Measurements from ENCODE around the gene C17orf114.

Gene C17orf114

GRCh38 chr17:4790705-4791088 lies 11.4 kb downstream of the C17orf114 start:
- no peak for DNase-seq (ENCODE audit: low read depth, low spot score)
- Histone ChIP-seq H3K27me3 (ENCODE audit: insufficient read depth, insufficient read length) (peaks cover 22% of the 10 kb centered on the region), H3K9ac (ENCODE audit: insufficient read length, low read depth) (peak overlapping the region; percentile 61), H3K9me3 (ENCODE audit: insufficient read depth, low read length) (no peaks in the 10 kb centered on the region), H3K36me3 (ENCODE audit: insufficient read depth, insufficient read length, low read length) (no peaks in the 10 kb centered on the region), H3K4me1 (ENCODE audit: insufficient read depth, insufficient read length) (peaks cover 2% of the 10 kb centered on the region), H3K4me3 (ENCODE audit: insufficient read length, low read depth) (peak overlapping the region; percentile 75)
- TF ChIP-seq SUZ12 (IDR thresholded peaks at IDR 0.05; ENCODE audit: extremely low read depth, insufficient read depth, insufficient read length) = no peak
- TF ChIP-seq YY1 (IDR thresholded peaks at IDR 0.05; ENCODE audit: insufficient read depth, insufficient read length) = no peak
- no peak for TF ChIP-seq ZNF274 (IDR thresholded peaks at IDR 0.05; ENCODE audit: low read depth, low read length)

GRCh38 chr17:4789951-4790704 lies 12.0 kb downstream of the C17orf114 start:
- H3K36me3 ChIP-seq (ENCODE audit: insufficient read depth, insufficient read length, low read length) = no peaks in the 10 kb centered on the region
- no peak for TF ChIP-seq YY1 (IDR thresholded peaks at IDR 0.05; ENCODE audit: insufficient read depth, insufficient read length)
- TF ChIP-seq ZNF274 (IDR thresholded peaks at IDR 0.05; ENCODE audit: low read depth, low read length) = no peak
- TF ChIP-seq SUZ12 (IDR thresholded peaks at IDR 0.05; ENCODE audit: extremely low read depth, insufficient read depth, insufficient read length) = no peak
- peak overlapping the region; percentile 75 for H3K4me3 ChIP-seq (ENCODE audit: insufficient read length, low read depth)
- no peaks in the 10 kb centered on the region for H3K9me3 ChIP-seq (ENCODE audit: insufficient read depth, low read length)
- H3K9ac ChIP-seq (ENCODE audit: insufficient read length, low read depth) = peak overlapping the region; percentile 85
- peak; percentile 43 for DNase-seq (ENCODE audit: low read depth, low spot score)
- peaks cover 6% of the 10 kb centered on the region for H3K4me1 ChIP-seq (ENCODE audit: insufficient read depth, insufficient read length)
- H3K27me3 ChIP-seq (ENCODE audit: insufficient read depth, insufficient read length) = peaks cover 28% of the 10 kb centered on the region

GRCh38 chr17:4789701-4789950 lies 12.5 kb downstream of the C17orf114 start:
- Histone ChIP-seq H3K9ac (ENCODE audit: insufficient read length, low read depth) (peak overlapping the region; percentile 85), H3K27me3 (ENCODE audit: insufficient read depth, insufficient read length) (peaks cover 32% of the 10 kb centered on the region), H3K36me3 (ENCODE audit: insufficient read depth, insufficient read length, low read length) (no peaks in the 10 kb centered on the region), H3K4me1 (ENCODE audit: insufficient read depth, insufficient read length) (peaks cover 6% of the 10 kb centered on the region), H3K4me3 (ENCODE audit: insufficient read length, low read depth) (peak overlapping the region; percentile 75), H3K9me3 (ENCODE audit: insufficient read depth, low read length) (no peaks in the 10 kb centered on the region)
- TF ChIP-seq YY1 (IDR thresholded peaks at IDR 0.05; ENCODE audit: insufficient read depth, insufficient read length) (no peak), SUZ12 (IDR thresholded peaks at IDR 0.05; ENCODE audit: extremely low read depth, insufficient read depth, insufficient read length) (no peak), ZNF274 (IDR thresholded peaks at IDR 0.05; ENCODE audit: low read depth, low read length) (no peak)
- no peak for DNase-seq (ENCODE audit: low read depth, low spot score)

- H3K27me3 ChIP-seq (ENCODE audit: insufficient read depth, insufficient read length) = peaks cover 37% of the 10 kb centered on the region
- no peak for DNase-seq (ENCODE audit: low read depth, low spot score)
- no peak for TF ChIP-seq YY1 (IDR thresholded peaks at IDR 0.05; ENCODE audit: insufficient read depth, insufficient read length)
- TF ChIP-seq SUZ12 (IDR thresholded peaks at IDR 0.05; ENCODE audit: extremely low read depth, insufficient read depth, insufficient read length) = no peak
- TF ChIP-seq ZNF274 (IDR thresholded peaks at IDR 0.05; ENCODE audit: low read depth, low read length) = no peak
These were observed 13.1 kb downstream of the C17orf114 start, which contains the start of gene GLTPD2 for GRCh38 chr17:4788807-4789700. Gene GLTPD2 (plus strand): TSS chr17:4788964. CDS start chr17:4789012, 48 bp downstream.

GRCh38 chr17:4788159-4788806 lies 13.8 kb downstream of the C17orf114 start:
- Histone ChIP-seq H3K9ac (ENCODE audit: insufficient read length, low read depth) (peak overlapping the region; percentile 85), H3K9me3 (ENCODE audit: insufficient read depth, low read length) (no peaks in the 10 kb centered on the region), H3K36me3 (ENCODE audit: insufficient read depth, insufficient read length, low read length) (no peaks in the 10 kb centered on the region), H3K4me1 (ENCODE audit: insufficient read depth, insufficient read length) (peaks cover 6% of the 10 kb centered on the region), H3K4me3 (ENCODE audit: insufficient read length, low read depth) (peak overlapping the region; percentile 75), H3K27me3 (ENCODE audit: insufficient read depth, insufficient read length) (peaks cover 45% of the 10 kb centered on the region)
- no peak for DNase-seq (ENCODE audit: low read depth, low spot score)
- TF ChIP-seq ZNF274 (IDR thresholded peaks at IDR 0.05; ENCODE audit: low read depth, low read length) = no peak
- peak; percentile 3 for TF ChIP-seq SUZ12 (IDR thresholded peaks at IDR 0.05; ENCODE audit: extremely low read depth, insufficient read depth, insufficient read length)
- TF ChIP-seq YY1 (IDR thresholded peaks at IDR 0.05; ENCODE audit: insufficient read depth, insufficient read length) = no peak

More at GRCh38 chr17:4788807-4789700, 13.1 kb downstream of the C17orf114 start, which contains the start of gene GLTPD2:
- peak within 1 kb of the TSS; percentile 85 for H3K9ac ChIP-seq (ENCODE audit: insufficient read length, low read depth)
- no peaks in the 10 kb centered on the region for H3K9me3 ChIP-seq (ENCODE audit: insufficient read depth, low read length)
- no peaks in the 10 kb centered on the region for H3K36me3 ChIP-seq (ENCODE audit: insufficient read depth, insufficient read length, low read length)
- H3K4me1 ChIP-seq (ENCODE audit: insufficient read depth, insufficient read length) = peaks cover 6% of the 10 kb centered on the region
- H3K4me3 ChIP-seq (ENCODE audit: insufficient read length, low read depth) = peak within 1 kb of the TSS; percentile 75

- Histone ChIP-seq H3K4me3 (ENCODE audit: insufficient read length, low read depth) (no peak overlapping the region), H3K36me3 (ENCODE audit: insufficient read depth, insufficient read length, low read length) (no peaks in the 10 kb centered on the region), H3K9ac (ENCODE audit: insufficient read length, low read depth) (no peak overlapping the region), H3K4me1 (ENCODE audit: insufficient read depth, insufficient read length) (peaks cover 6% of the 10 kb centered on the region), H3K9me3 (ENCODE audit: insufficient read depth, low read length) (no peaks in the 10 kb centered on the region), H3K27me3 (ENCODE audit: insufficient read depth, insufficient read length) (peaks cover 49% of the 10 kb centered on the region)
- DNase-seq (ENCODE audit: low read depth, low spot score) = no peak
- no peak for TF ChIP-seq ZNF274 (IDR thresholded peaks at IDR 0.05; ENCODE audit: low read depth, low read length)
These were observed 15.6 kb downstream of the C17orf114 start for GRCh38 chr17:4786516-4786915.

GRCh38 chr17:4786106-4786511 lies 16.0 kb downstream of the C17orf114 start, which contains the start of gene VMO1:
Gene VMO1 (minus strand): TSS chr17:4786364. CDS start chr17:4786352, 12 bp downstream.
- no peak within 1 kb of the TSS for H3K9ac ChIP-seq (ENCODE audit: insufficient read length, low read depth)
- no peak for TF ChIP-seq SUZ12 (IDR thresholded peaks at IDR 0.05; ENCODE audit: extremely low read depth, insufficient read depth, insufficient read length)
- no peak for TF ChIP-seq ZNF274 (IDR thresholded peaks at IDR 0.05; ENCODE audit: low read depth, low read length)
- no peak for TF ChIP-seq YY1 (IDR thresholded peaks at IDR 0.05; ENCODE audit: insufficient read depth, insufficient read length)
- H3K4me1 ChIP-seq (ENCODE audit: insufficient read depth, insufficient read length) = peaks cover 6% of the 10 kb centered on the region
- DNase-seq (ENCODE audit: low read depth, low spot score) = no peak
- H3K36me3 ChIP-seq (ENCODE audit: insufficient read depth, insufficient read length, low read length) = no peaks in the 10 kb centered on the region
- H3K4me3 ChIP-seq (ENCODE audit: insufficient read length, low read depth) = peak within 1 kb of the TSS; percentile 9
- no peaks in the 10 kb centered on the region for H3K9me3 ChIP-seq (ENCODE audit: insufficient read depth, low read length)
- peaks cover 46% of the 10 kb centered on the region for H3K27me3 ChIP-seq (ENCODE audit: insufficient read depth, insufficient read length)

Data from NT2/D1 (cell line).